SJCRH30 (cell line): Measurements from ENCODE around the gene HSPB6. TPM values are rescaled to one million over a fixed set of nuclear protein-coding genes. Genes with fewer than 3 reads are reported as not detected.
"Not testable (repeated sequence)": the region's sequence is repeated elsewhere in the genome, so short reads cannot be mapped to it uniquely, and the experiment has no call there.

Source experiments
- DNase-seq, 2 experiments: peaks; one replicate each; pipeline ENCODE4 v3.0.0-alpha.2; 2015 to 2020
- H3K27ac ChIP-seq: fragments of 250-450 bp; sonication (Bioruptor Pico); 2 replicates; pipeline ENCODE4 v1.5.1; 2020; ENCODE audit warnings: mild to moderate bottlenecking, moderate library complexity
- H3K27me3 ChIP-seq: fragments of 250-450 bp; sonication (Bioruptor Pico); 2 replicates; pipeline ENCODE4 v1.5.1; 2020; ENCODE audit warnings: mild to moderate bottlenecking, moderate library complexity
- H3K36me3 ChIP-seq: fragments of 250-450 bp; sonication (Bioruptor Pico); 2 replicates; pipeline ENCODE4 v1.5.1; 2020; ENCODE audit warnings: mild to moderate bottlenecking, moderate library complexity
- H3K4me1 ChIP-seq: fragments of 250-450 bp; sonication (Bioruptor Pico); 2 replicates; pipeline ENCODE4 v1.5.1; 2020; ENCODE audit warnings: mild to moderate bottlenecking, moderate library complexity
- H3K4me3 ChIP-seq: fragments of 250-450 bp; sonication (Bioruptor Pico); 2 replicates; pipeline ENCODE4 v1.5.1; 2020; ENCODE audit warnings: mild to moderate bottlenecking, moderate library complexity
- H3K9me3 ChIP-seq: fragments of 250-450 bp; sonication (Bioruptor Pico); replicated peaks from 2 replicates; pipeline ENCODE4 v1.5.1; 2020; ENCODE audit warnings: mild to moderate bottlenecking, moderate library complexity
- total RNA-seq: library from RNA; depleted of rRNA; stranded (reverse); fragments of >200 nt; shearing (Covaris generic); gene quantifications from 2 replicates; pipeline ENCODE4 v1.2.3, GENCODE V29; 2014

HSPB6 gene
- total RNA-seq, 1 experiment from 2014 or later, result not detected

DNA sequence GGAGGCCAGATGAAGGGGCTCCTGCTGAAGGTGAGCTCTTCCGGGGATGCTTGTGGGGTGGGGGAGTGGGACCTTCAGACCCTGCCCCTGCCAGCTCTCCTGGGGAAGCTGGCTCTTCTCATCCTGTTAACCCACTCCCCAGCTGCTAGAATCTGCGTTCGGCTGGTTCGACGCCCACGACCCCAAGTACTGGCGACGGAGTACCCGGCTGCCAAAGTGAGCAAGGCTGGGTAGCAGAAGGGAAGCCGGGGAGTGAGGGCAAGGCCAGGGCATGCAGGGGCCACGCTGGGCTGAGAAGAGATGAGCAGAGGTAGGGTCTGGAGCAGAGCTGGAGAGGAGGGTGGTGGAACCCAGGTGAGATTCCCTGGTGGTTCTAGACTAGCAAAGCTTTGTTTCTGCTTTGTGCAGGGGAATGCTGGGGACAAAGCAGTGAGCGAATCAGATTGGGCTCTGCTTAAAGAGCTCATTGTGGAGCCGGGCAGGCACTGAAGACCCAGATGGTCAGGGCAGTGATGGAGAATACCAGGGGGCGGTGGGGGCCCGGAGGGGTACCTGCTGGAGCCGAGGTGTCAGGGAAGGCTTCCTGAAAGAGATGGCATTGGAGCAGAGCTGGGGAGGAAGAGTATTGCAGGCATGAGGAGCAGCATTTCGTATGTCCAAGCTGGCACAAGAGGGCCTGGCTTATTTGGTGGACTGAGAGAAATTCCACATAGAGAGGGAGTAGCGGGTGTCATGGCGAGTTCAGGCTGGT, 28.7 kb downstream of the HSPB6 start:
- no peaks in the 10 kb centered on the region for H3K27me3 ChIP-seq
- no peak overlapping the region for H3K4me3 ChIP-seq
- H3K36me3 ChIP-seq, result peaks cover 92% of the 10 kb centered on the region
- H3K9me3 ChIP-seq, result no peaks in the 10 kb centered on the region
- H3K27ac ChIP-seq, result no peak overlapping the region
- DNase-seq, result no peak
- H3K4me1 ChIP-seq, result no peaks in the 10 kb centered on the region

DNA sequence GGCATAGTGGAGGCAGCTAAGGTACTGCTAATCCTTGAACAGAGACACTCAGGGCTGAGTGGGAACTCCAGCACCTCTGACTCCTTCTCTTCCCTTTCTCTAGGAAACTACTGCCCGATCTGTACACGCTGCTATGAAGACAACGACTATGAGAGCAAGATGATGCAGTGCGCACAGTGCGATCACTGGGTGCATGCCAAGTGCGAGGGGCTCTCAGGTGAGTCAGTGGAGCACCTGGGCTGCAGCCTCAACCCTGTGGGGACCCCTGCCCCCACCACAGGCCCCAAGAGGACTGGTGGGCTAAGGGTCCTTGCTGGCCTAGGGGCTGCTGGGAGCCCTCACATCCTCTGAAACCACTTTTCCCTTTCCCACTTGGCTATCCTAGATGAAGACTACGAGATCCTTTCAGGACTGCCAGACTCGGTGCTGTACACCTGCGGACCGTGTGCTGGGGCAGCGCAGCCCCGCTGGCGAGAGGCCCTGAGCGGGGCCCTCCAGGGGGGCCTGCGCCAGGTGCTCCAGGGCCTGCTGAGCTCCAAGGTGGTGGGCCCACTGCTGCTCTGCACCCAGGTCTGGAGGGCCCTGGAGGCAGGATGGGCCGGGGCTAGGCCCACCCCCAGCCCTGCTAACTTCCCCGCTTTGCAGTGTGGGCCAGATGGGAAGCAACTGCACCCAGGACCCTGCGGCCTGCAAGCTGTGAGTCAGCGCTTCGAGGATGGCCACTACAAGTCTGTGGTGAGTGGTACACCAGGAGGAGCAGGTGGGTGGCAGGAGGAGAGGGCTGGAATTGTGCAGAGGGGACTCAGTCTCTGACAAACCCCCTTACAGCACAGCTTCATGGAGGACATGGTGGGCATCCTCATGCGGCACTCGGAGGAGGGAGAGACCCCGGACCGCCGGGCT, 29.5 kb downstream of the HSPB6 start:
- Histone ChIP-seq H3K9me3 (no peaks in the 10 kb centered on the region), H3K27me3 (no peaks in the 10 kb centered on the region), H3K4me1 (no peaks in the 10 kb centered on the region), H3K36me3 (peaks cover 93% of the 10 kb centered on the region), H3K27ac (no peak overlapping the region), H3K4me3 (no peak overlapping the region)
- no peak for DNase-seq

DNA sequence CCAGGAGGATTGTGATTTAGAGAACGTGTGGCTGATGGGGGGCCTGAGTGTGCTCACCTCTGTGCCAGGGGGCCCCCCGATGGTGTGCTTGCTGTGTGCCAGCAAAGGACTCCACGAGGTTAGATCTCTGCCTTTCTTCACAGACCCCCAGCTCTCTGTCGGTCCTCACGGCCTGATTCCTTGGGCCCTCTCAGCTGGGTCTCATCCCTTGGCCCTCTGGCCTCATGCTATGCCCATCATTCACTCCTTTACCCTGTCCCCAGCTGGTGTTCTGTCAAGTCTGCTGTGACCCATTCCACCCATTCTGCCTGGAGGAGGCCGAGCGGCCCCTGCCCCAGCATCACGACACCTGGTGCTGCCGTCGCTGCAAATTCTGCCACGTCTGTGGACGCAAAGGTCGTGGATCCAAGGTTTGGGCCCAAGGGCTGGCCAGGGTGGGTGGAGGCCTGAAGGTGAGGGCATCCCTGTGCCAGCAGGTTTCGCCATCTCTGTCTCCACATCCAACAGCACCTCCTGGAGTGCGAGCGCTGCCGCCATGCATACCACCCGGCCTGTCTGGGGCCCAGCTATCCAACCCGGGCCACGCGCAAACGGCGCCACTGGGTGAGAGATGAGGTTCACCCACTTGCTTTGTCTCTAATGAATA, 31.5 kb downstream of the HSPB6 start:
- Histone ChIP-seq H3K4me3 (no peak overlapping the region), H3K36me3 (peaks cover 82% of the 10 kb centered on the region), H3K4me1 (no peaks in the 10 kb centered on the region), H3K27ac (no peak overlapping the region), H3K9me3 (no peaks in the 10 kb centered on the region), H3K27me3 (no peaks in the 10 kb centered on the region)
- DNase-seq, result no peak

DNA sequence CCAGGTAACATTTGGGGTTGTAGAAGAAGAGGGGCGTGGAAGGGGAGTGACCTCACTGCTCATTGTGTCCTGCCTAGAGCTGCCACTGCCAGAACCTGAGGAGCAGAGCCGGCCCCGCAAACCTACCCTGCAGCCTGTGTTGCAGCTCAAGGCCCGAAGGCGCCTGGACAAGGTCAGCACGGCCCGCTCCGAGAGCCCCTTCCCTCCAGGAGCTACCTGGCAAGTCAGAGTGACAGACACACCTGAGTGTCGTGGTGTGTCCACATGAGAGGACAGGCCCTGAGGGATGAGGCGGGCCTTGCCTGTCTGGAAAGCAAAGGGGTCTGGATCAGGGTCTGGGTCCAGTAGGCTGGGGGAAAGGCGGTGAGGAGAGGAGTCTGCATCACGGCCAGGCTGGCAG, 32.3 kb downstream of the HSPB6 start:
- no peak overlapping the region for H3K4me3 ChIP-seq
- H3K9me3 ChIP-seq, result no peaks in the 10 kb centered on the region
- no peaks in the 10 kb centered on the region for H3K27me3 ChIP-seq
- no peak for DNase-seq
- H3K27ac ChIP-seq, result no peak overlapping the region
- H3K36me3 ChIP-seq, result peaks cover 75% of the 10 kb centered on the region
- H3K4me1 ChIP-seq, result no peaks in the 10 kb centered on the region

DNA sequence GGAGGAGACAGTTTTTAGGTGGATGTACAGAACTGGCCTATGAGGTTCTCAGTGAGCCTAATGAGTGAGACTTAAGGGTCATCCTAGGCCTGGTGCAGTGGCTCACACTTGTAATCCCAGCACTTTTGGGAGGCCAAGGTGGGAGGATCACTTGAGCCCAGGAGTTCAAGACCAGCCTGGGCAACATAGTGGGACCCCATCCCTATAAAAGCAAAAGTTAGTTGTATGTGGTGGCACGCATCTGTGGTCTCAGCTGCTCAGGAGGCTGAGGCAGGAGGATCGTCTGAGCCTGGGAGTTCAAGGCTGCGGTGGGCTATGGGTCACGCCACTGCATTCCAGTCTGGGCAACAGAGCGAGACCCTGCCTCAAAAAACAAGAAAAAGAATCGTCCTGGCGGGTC, 32.7 kb downstream of the HSPB6 start:
- H3K4me3 ChIP-seq, H3K4me1 ChIP-seq, DNase-seq, H3K27me3 ChIP-seq, H3K9me3 ChIP-seq, H3K27ac ChIP-seq: not testable (repeated sequence)
- peaks cover 70% of the 10 kb centered on the region for H3K36me3 ChIP-seq

DNA sequence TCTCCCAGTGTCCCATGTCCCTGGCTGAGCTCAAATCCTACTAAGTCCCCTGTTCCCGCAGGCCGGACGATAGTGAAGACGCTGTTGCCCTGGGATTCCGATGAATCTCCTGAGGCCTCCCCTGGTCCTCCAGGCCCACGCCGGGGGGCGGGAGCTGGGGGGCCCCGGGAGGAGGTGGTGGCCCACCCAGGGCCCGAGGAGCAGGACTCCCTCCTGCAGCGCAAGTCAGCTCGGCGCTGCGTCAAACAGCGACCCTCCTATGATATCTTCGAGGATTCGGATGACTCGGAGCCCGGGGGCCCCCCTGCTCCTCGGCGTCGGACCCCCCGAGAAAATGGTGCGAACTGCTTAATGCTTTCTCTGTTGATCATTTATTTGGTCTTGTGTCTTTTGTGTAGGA, 33.2 kb downstream of the HSPB6 start:
- Histone ChIP-seq H3K27ac (no peak overlapping the region), H3K27me3 (no peaks in the 10 kb centered on the region), H3K4me3 (no peak overlapping the region), H3K9me3 (no peaks in the 10 kb centered on the region), H3K4me1 (peaks cover 5% of the 10 kb centered on the region; the same call in 1 of the 2 replicates), H3K36me3 (peaks cover 66% of the 10 kb centered on the region)
- DNase-seq, result no peak

DNA sequence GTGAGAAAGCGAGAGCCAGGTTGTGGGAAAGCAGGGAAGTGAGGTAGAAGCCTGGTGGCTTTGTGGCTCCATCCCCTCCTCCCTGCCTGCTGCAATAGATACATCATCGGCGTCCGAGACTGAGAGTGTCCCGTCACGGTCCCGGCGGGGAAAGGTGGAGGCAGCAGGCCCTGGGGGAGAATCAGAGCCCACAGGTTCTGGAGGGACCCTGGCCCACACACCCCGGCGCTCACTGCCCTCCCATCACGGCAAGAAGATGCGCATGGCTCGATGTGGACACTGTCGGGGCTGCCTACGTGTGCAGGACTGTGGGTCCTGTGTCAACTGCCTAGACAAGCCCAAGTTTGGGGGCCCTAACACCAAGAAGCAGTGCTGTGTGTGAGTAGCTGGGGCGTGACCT, 33.9 kb downstream of the HSPB6 start:
- peaks cover 58% of the 10 kb centered on the region for H3K36me3 ChIP-seq
- no peak overlapping the region for H3K4me3 ChIP-seq
- H3K27ac ChIP-seq, result no peak overlapping the region
- no peaks in the 10 kb centered on the region for H3K27me3 ChIP-seq
- no peak for DNase-seq
- peaks cover 5% of the 10 kb centered on the region; the same call in 1 of the 2 replicates for H3K4me1 ChIP-seq
- no peaks in the 10 kb centered on the region for H3K9me3 ChIP-seq

DNA sequence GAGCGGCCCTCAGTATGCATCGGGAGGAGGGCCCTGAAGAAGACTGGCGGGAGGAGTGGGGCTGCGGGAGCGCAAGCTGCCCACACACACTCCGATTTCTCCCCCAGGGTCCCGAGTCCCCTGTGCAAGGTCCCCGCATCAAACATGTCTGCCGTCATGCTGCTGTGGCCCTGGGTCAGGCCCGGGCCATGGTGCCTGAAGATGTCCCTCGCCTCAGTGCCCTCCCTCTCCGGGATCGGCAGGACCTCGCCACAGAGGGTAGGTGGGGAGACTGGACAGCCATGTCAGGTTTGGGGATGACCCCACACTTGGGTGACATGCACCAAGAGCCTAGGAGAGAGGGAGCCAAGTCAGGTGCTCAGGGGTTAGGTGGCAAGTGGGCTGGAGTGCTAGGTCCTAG, 34.4 kb downstream of the HSPB6 start:
- no peak overlapping the region for H3K27ac ChIP-seq
- H3K36me3 ChIP-seq, result peaks cover 54% of the 10 kb centered on the region
- H3K9me3 ChIP-seq, result no peaks in the 10 kb centered on the region
- H3K4me1 ChIP-seq, result peaks cover 5% of the 10 kb centered on the region; the same call in 1 of the 2 replicates
- H3K4me3 ChIP-seq, result no peak overlapping the region
- H3K27me3 ChIP-seq, result no peaks in the 10 kb centered on the region
- no peak for DNase-seq

DNA sequence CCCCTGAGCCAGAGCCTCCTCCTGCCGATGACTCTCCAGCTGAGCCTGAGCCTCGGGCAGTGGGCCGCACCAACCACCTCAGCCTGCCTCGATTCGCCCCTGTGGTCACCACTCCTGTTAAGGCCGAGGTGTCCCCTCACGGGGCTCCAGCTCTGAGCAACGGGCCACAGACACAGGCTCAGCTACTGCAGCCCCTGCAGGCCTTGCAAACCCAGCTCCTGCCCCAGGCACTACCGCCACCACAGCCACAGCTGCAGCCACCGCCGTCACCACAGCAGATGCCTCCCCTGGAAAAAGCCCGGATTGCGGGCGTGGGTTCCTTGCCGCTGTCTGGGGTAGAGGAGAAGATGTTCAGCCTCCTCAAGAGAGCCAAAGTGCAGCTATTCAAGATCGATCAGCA, 35.5 kb downstream of the HSPB6 start:
- H3K4me3 ChIP-seq, result no peak overlapping the region
- no peak overlapping the region for H3K27ac ChIP-seq
- no peaks in the 10 kb centered on the region for H3K27me3 ChIP-seq
- H3K36me3 ChIP-seq, result peaks cover 46% of the 10 kb centered on the region
- no peak for DNase-seq
- H3K4me1 ChIP-seq, result peaks cover 5% of the 10 kb centered on the region; the same call in 1 of the 2 replicates
- H3K9me3 ChIP-seq, result no peaks in the 10 kb centered on the region

DNA sequence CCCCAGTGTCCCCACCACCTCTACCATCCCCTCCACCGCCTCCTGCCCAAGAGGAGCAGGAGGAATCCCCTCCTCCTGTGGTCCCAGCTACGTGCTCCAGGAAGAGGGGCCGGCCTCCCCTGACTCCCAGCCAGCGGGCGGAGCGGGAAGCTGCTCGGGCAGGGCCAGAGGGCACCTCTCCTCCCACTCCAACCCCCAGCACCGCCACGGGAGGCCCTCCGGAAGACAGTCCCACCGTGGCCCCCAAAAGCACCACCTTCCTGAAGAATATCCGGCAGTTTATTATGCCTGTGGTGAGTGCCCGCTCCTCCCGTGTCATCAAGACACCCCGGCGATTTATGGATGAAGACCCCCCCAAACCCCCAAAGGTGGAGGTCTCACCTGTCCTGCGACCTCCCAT, 36.2 kb downstream of the HSPB6 start:
- peaks cover 39% of the 10 kb centered on the region for H3K36me3 ChIP-seq
- no peak for DNase-seq

DNA sequence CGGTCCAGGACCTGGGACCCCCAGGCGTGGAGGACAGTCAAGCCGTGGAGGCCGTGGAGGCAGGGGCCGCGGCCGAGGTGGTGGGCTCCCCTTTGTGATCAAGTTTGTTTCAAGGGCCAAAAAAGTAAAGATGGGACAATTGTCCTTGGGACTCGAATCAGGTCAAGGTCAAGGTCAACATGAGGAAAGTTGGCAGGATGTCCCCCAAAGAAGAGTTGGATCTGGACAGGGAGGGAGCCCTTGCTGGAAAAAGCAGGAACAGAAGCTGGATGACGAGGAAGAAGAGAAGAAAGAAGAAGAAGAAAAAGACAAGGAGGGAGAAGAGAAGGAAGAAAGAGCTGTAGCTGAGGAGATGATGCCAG, 36.7 kb downstream of the HSPB6 start:
- no peak overlapping the region for H3K27ac ChIP-seq
- no peaks in the 10 kb centered on the region for H3K9me3 ChIP-seq
- H3K27me3 ChIP-seq, result no peaks in the 10 kb centered on the region
- no peak overlapping the region for H3K4me3 ChIP-seq
- peaks cover 33% of the 10 kb centered on the region for H3K36me3 ChIP-seq
- peaks cover 9% of the 10 kb centered on the region; the same call in 1 of the 2 replicates for H3K4me1 ChIP-seq
- no peak for DNase-seq

More for the DNA sequence above, 36.2 kb downstream of the HSPB6 start:
- H3K9me3 ChIP-seq, result no peaks in the 10 kb centered on the region
- H3K4me1 ChIP-seq, result peaks cover 9% of the 10 kb centered on the region; the same call in 1 of the 2 replicates
- no peaks in the 10 kb centered on the region for H3K27me3 ChIP-seq
- no peak overlapping the region for H3K27ac ChIP-seq
- H3K4me3 ChIP-seq, result no peak overlapping the region

DNA sequence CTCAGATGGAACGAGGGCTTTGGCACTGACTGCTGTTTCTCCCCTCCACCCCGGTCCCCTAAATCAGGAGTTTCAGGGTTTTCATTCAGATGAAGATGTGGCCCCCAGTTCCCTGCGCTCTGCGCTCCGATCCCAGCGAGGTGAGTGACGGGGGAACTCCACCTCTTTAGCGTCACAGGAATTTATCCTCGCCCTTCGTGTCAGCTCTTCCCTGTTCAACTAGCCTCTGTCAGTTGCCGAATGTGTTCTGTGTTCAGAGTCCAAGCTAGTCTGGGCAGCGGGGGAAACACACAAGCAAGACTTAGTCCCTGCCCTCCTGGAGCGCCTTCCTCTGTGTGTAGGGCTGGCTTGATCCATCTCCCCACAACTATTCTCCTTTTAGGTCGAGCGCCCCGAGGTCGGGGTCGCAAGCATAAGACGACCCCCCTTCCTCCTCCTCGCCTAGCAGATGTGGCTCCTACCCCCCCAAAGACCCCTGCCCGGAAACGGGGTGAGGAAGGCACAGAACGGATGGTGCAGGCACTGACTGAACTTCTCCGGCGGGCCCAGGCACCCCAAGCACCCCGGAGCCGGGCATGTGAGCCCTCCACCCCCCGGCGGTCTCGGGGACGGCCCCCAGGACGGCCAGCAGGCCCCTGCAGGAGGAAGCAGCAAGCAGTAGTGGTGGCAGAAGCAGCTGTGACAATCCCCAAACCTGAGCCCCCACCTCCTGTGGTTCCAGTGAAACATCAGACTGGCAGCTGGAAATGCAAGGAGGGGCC, 37.2 kb downstream of the HSPB6 start:
- H3K4me1 ChIP-seq, result peaks cover 9% of the 10 kb centered on the region; the same call in 1 of the 2 replicates
- H3K27me3 ChIP-seq, result no peaks in the 10 kb centered on the region
- peaks cover 29% of the 10 kb centered on the region for H3K36me3 ChIP-seq
- H3K27ac ChIP-seq, result no peak overlapping the region
- H3K9me3 ChIP-seq, result no peaks in the 10 kb centered on the region
- no peak for DNase-seq
- peak overlapping the region; percentile 68; the same call in 1 of the 2 replicates for H3K4me3 ChIP-seq

DNA sequence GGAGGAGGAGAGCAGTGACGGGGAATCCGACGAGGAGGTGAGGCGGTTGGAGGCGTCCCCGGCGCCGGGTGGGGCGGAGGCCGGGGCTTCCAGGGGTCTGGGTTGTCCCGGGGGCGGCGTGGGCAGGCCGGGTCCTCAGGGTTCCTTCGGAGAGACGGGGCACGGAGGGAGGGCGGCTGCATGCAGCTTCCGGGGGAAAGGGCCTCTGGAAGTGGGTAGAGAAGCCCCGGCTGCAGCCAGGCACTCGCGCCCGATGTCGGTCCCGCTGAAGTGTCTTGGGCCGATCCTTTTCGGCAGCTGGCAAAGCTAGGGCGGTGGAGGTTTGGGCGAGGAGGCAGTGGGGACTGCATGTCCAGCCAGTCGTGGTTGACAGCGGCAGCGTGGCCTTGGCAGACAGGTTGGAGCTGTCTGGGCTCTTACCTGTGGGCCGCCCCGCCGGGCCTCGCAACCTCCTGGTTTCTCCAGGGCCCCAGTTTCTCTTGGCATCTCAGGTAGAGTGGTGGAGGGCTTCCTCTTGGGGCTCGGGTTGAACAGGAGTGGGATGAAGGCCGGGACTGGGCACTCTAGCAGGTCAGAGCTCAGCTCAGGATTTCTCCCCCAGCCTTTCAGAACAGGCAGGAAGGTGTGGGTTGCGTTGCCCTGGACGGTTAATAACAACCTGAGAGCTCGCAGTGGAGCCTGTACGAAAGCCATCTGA, 38.3 kb downstream of the HSPB6 start:
- DNase-seq, result peak; percentile 52 to 56

More for the DNA sequence above, 38.3 kb downstream of the HSPB6 start:
- peaks cover 9% of the 10 kb centered on the region; the same call in 1 of the 2 replicates for H3K4me1 ChIP-seq
- peak overlapping the region; percentile 14; the same call in 1 of the 2 replicates for H3K27ac ChIP-seq
- peak overlapping the region; percentile 68 for H3K4me3 ChIP-seq
- H3K36me3 ChIP-seq, result peaks cover 18% of the 10 kb centered on the region
- no peaks in the 10 kb centered on the region for H3K9me3 ChIP-seq
- H3K27me3 ChIP-seq, result no peaks in the 10 kb centered on the region
